BE2C (cell line): Measurements from ENCODE around the gene SETDB1. TPM values are rescaled to one million over a fixed set of nuclear protein-coding genes. Genes with fewer than 3 reads are reported as not detected.
"Not testable (repeated sequence)": the region's sequence is repeated elsewhere in the genome, so short reads cannot be mapped to it uniquely, and the experiment has no call there.

Source experiments
- DNase-seq: peaks from one replicate; pipeline ENCODE4 v3.0.0-alpha.2; 2020
- H3K27me3 ChIP-seq: fragments of 250-450 bp; sonication (Bioruptor Pico); 2 replicates; pipeline ENCODE4 v1.5.1; 2020; ENCODE audit warnings: mild to moderate bottlenecking
- H3K36me3 ChIP-seq: fragments of 250-450 bp; sonication (Bioruptor Pico); 2 replicates; pipeline ENCODE4 v1.5.1; 2020; ENCODE audit warnings: mild to moderate bottlenecking
- H3K4me1 ChIP-seq: fragments of 250-450 bp; sonication (Bioruptor Pico); 2 replicates; pipeline ENCODE4 v1.5.1; 2020
- H3K4me3 ChIP-seq: 2 replicates; pipeline ENCODE4 v1.5.1; 2011; ENCODE audit warnings: low read depth, low read length
- H3K9me3 ChIP-seq: fragments of 250-450 bp; sonication (Bioruptor Pico); 2 replicates; pipeline ENCODE4 v1.5.1; 2020
- CTCF ChIP-seq: IDR thresholded peaks from 2 replicates; pipeline ENCODE4 v1.5.1; 2012; ENCODE audit warnings: mild to moderate bottlenecking, low read depth, low read length
- polyA plus RNA-seq: library from polyadenylated mRNA; unstranded; fragments of >200 nt; gene quantifications from one replicate; pipeline ENCODE4 v1.2.1, GENCODE V29; 2012; ENCODE audit warnings: low read depth, missing spikeins; ENCODE audit not compliant: insufficient read length, insufficient read depth

The SETDB1 gene
- polyA plus RNA-seq: 88.7 TPM

GRCh38 chr1:150926097-150926741, at the start of gene SETDB1:
Gene SETDB1 (plus strand): TSS chr1:150926363. CDS start chr1:150927715, 1,352 bp downstream.
- no peaks in the 10 kb centered on the region for H3K9me3 ChIP-seq
- no peak; the same call in 1 of the 2 replicates for TF ChIP-seq CTCF
- 0 out of 2 replicates have a peak, but pooled peaks cover 2% of the 10 kb centered on the region for H3K4me1 ChIP-seq
- H3K36me3 ChIP-seq: peaks cover 39% of the 10 kb centered on the region
- no peaks in the 10 kb centered on the region for H3K27me3 ChIP-seq
- DNase-seq: peak; percentile 97
- H3K4me3 ChIP-seq: peak within 1 kb of the TSS; percentile 94

GRCh38 chr1:150878931-150879330, 47.2 kb upstream of the SETDB1 start:
- H3K4me3 ChIP-seq, H3K4me1 ChIP-seq, H3K36me3 ChIP-seq, H3K27me3 ChIP-seq, H3K9me3 ChIP-seq, DNase-seq: not testable (repeated sequence)

GRCh38 chr1:150881331-150882070, 44.7 kb upstream of the SETDB1 start:
- H3K9me3 ChIP-seq: no peaks in the 10 kb centered on the region
- no peak for DNase-seq
- no peaks in the 10 kb centered on the region for H3K36me3 ChIP-seq
- H3K27me3 ChIP-seq: no peaks in the 10 kb centered on the region
- no peak for TF ChIP-seq CTCF
- no peaks in the 10 kb centered on the region for H3K4me1 ChIP-seq
- H3K4me3 ChIP-seq: no peak overlapping the region

- H3K27me3 ChIP-seq, H3K4me1 ChIP-seq, H3K36me3 ChIP-seq, DNase-seq, H3K9me3 ChIP-seq, H3K4me3 ChIP-seq: not testable (repeated sequence)
Observed at GRCh38 chr1:150883121-150883520, 43.0 kb upstream of the SETDB1 start.

- TF ChIP-seq CTCF: no peak
- Histone ChIP-seq H3K36me3 (no peaks in the 10 kb centered on the region), H3K4me3 (no peak within 1 kb of the TSS), H3K27me3 (no peaks in the 10 kb centered on the region; the same call in 1 of the 2 replicates), H3K4me1 (no peaks in the 10 kb centered on the region), H3K9me3 (no peaks in the 10 kb centered on the region)
- DNase-seq: no peak
Observed at GRCh38 chr1:150887018-150887417, 39.1 kb upstream of the SETDB1 start, which contains the start of gene CTXND2. Gene CTXND2 (plus strand): TSS chr1:150887136. CDS start chr1:150912315, 25,179 bp downstream.

GRCh38 chr1:150888727-150889126, 37.4 kb upstream of the SETDB1 start:
- H3K27me3 ChIP-seq: no peaks in the 10 kb centered on the region; the same call in 1 of the 2 replicates
- H3K4me3 ChIP-seq: no peak overlapping the region
- no peaks in the 10 kb centered on the region for H3K4me1 ChIP-seq
- no peak for DNase-seq
- no peaks in the 10 kb centered on the region for H3K9me3 ChIP-seq
- TF ChIP-seq CTCF: no peak
- no peaks in the 10 kb centered on the region for H3K36me3 ChIP-seq

GRCh38 chr1:150890033-150890416, 36.1 kb upstream of the SETDB1 start:
- Histone ChIP-seq H3K36me3 (no peaks in the 10 kb centered on the region), H3K9me3 (no peaks in the 10 kb centered on the region), H3K27me3 (no peaks in the 10 kb centered on the region; the same call in 1 of the 2 replicates), H3K4me3 (no peak overlapping the region), H3K4me1 (no peaks in the 10 kb centered on the region)
- no peak for TF ChIP-seq CTCF
- no peak for DNase-seq
